Measurements from ENCODE around the gene DCC. TPM values are rescaled to one million over a fixed set of nuclear protein-coding genes. Genes with fewer than 3 reads are reported as not detected.

The DCC gene
- total RNA-seq, 2 donors from 2014 or later, result 0.10 to 0.48 TPM

DNA sequence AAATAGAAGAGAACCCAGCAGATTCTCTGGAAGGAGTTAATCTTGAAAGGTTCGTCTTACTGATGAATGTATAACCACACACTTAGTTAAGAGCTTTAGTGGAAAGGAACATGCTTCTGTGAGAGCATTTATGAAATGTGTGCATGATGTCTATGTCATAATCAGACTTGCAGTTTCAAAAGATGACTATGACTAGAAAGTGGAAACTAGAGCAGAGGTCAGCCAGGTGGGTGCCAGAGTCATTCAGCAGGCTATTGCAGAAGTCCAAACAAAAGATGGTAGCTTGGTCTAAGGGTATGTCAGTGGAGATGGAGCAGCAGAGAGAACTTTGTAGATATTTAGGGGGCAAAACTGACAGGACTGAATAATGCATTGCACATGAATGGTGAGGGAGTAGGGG is 825.8 kb downstream of the DCC start:
- TF ChIP-seq, protein P1, sequence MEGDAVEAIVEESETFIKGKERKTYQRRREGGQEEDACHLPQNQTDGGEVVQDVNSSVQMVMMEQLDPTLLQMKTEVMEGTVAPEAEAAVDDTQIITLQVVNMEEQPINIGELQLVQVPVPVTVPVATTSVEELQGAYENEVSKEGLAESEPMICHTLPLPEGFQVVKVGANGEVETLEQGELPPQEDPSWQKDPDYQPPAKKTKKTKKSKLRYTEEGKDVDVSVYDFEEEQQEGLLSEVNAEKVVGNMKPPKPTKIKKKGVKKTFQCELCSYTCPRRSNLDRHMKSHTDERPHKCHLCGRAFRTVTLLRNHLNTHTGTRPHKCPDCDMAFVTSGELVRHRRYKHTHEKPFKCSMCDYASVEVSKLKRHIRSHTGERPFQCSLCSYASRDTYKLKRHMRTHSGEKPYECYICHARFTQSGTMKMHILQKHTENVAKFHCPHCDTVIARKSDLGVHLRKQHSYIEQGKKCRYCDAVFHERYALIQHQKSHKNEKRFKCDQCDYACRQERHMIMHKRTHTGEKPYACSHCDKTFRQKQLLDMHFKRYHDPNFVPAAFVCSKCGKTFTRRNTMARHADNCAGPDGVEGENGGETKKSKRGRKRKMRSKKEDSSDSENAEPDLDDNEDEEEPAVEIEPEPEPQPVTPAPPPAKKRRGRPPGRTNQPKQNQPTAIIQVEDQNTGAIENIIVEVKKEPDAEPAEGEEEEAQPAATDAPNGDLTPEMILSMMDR (IDR thresholded peaks at IDR 0.05), result no peak
- Histone ChIP-seq H3K36me3 (no peaks in the 10 kb centered on the region), H3K9ac (ENCODE audit: low read depth in 2 of 2, low read length in 2 of 2) (no peak overlapping the region), H3K9me3 (no peaks in the 10 kb centered on the region), H3K27ac (no peak overlapping the region), H3K4me1 (no peaks in the 10 kb centered on the region), H3K4me3 (no peak overlapping the region), H3K27me3 (no peaks in the 10 kb centered on the region)
- intact Hi-C loops (cut with DNase I), result no loop called here
- DNase-seq, result no peak

DNA sequence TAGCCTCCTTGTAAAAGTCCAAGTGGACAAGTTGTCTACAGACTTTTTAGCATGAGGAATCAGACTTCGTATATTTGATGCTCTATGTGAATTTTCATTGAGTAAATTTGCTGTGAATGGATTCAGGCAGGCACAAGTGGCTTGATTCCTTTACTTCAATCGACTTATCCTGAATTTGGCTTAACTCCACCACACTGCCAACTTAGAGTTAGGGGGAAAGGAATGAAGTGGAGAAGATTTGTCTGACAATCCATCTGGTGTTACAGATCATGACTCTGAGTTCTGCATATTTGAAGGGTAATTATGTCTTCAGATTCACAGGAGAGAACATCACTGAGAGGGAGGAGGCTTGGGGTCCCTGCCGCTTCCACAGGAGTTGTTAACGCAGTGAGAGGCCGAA is 829.3 kb downstream of the DCC start:
- H3K9me3 ChIP-seq, result no peaks in the 10 kb centered on the region
- TF ChIP-seq, protein P1 (IDR thresholded peaks at IDR 0.05), result no peak

DNA sequence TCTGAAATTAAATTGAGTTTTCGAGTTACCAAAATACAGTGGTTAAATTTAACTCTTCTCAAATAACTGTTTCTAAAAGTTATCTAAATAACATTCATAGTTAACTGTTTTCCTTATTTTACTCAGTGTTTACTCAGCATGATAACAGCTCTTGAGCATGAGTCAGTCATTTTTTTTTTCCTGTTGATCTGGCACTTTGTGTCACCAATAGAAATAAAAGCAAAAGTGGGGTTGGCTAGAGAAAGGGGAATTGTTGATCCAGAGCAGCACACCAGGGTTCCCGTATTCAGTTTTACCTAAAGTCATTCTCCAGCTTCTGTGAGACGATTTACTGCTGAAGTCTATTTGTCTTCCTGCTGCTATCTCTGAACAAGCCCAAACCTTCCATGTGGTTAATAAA is 851.6 kb downstream of the DCC start:
- intact Hi-C loops (cut with DNase I), result no loop called here
- no peaks in the 10 kb centered on the region for H3K27me3 ChIP-seq

More for the DNA sequence above, 829.3 kb downstream of the DCC start:
- no peaks in the 10 kb centered on the region for H3K27me3 ChIP-seq
- H3K4me3 ChIP-seq, result no peak overlapping the region
- intact Hi-C loops (cut with DNase I), result no loop called here
- H3K27ac ChIP-seq, result no peak overlapping the region
- H3K9ac ChIP-seq (ENCODE audit: low read depth in 2 of 2, low read length in 2 of 2), result no peak overlapping the region
- no peaks in the 10 kb centered on the region for H3K36me3 ChIP-seq
- H3K4me1 ChIP-seq, result no peaks in the 10 kb centered on the region
- no peak for DNase-seq

DNA sequence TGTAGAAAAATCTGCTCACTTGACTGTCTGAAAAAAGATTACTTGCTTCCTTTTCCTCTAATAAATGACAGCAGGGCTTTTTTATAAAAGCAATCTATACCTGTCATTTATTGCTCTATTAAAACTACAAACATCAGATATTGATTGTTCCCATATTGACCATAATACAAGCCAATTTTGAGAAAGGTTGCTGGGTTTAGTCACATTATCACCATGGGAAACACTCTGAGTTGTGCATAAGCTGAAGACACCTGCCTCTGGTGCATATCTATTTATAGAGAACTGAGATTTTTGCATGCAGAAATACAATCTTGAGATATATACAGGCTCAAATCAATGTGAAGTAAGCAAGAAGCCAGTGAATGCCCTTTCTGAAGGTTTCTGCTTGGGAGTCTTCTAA is 853.9 kb downstream of the DCC start:
- DNase-seq, result no peak
- Histone ChIP-seq H3K9me3 (no peaks in the 10 kb centered on the region), H3K4me1 (no peaks in the 10 kb centered on the region), H3K4me3 (no peak overlapping the region), H3K9ac (ENCODE audit: low read depth in 2 of 2, low read length in 2 of 2) (no peak overlapping the region), H3K27me3 (no peaks in the 10 kb centered on the region), H3K36me3 (no peaks in the 10 kb centered on the region), H3K27ac (no peak overlapping the region)
- TF ChIP-seq, protein P1 (IDR thresholded peaks at IDR 0.05), result no peak
- intact Hi-C loops (cut with DNase I), result no loop called here

More for the DNA sequence above, 851.6 kb downstream of the DCC start:
- Histone ChIP-seq H3K9me3 (no peaks in the 10 kb centered on the region), H3K4me1 (no peaks in the 10 kb centered on the region), H3K9ac (ENCODE audit: low read depth in 2 of 2, low read length in 2 of 2) (no peak overlapping the region), H3K27ac (no peak overlapping the region), H3K4me3 (no peak overlapping the region), H3K36me3 (no peaks in the 10 kb centered on the region)
- TF ChIP-seq, protein P1 (IDR thresholded peaks at IDR 0.05), result no peak
- DNase-seq, result no peak

DNA sequence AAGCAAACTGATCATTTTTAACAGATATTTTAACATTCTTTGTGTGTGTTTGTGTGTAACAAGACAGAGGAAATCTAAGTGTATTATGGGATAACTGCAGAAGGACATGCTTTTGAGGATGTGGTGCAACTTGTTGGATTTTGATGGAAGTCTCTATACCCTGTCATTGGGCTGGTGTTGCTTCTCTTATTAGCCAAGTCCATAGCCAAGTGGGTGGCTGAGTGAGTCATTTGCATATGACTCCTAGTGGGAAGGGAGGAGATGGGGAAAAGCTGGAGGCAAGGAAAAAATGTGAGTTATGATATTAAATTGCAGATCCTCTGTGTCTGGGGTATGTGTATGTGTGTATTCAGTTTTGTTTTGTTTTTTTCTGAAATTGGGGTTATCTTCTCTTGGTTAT is 879.9 kb downstream of the DCC start:
- no peaks in the 10 kb centered on the region for H3K27me3 ChIP-seq
- intact Hi-C loops (cut with DNase I), result no loop called here
- no peaks in the 10 kb centered on the region for H3K4me1 ChIP-seq
- DNase-seq, result no peak
- no peaks in the 10 kb centered on the region for H3K9me3 ChIP-seq
- H3K4me3 ChIP-seq, result no peak overlapping the region
- no peak overlapping the region for H3K27ac ChIP-seq
- H3K9ac ChIP-seq (ENCODE audit: low read depth in 2 of 2, low read length in 2 of 2), result no peak overlapping the region
- no peaks in the 10 kb centered on the region for H3K36me3 ChIP-seq
- TF ChIP-seq, protein P1 (IDR thresholded peaks at IDR 0.05), result no peak

Measured in colonic mucosa (tissue), 4 donors.